Erythroblast (primary cell): ENCODE measurements around the gene DNAJC1.

ENCODE experiments used
- GATA1 ChIP-seq: IDR thresholded peaks from 2 replicates; pipeline ENCODE4 v1.6.1; 2011; ENCODE audit warnings: low read depth, mild to moderate bottlenecking, control low read depth, low read length, moderate library complexity
- POLR2A ChIP-seq: IDR thresholded peaks from 2 replicates; pipeline ENCODE4 v1.6.1; 2011; ENCODE audit warnings: mild to moderate bottlenecking, low read length

DNA sequence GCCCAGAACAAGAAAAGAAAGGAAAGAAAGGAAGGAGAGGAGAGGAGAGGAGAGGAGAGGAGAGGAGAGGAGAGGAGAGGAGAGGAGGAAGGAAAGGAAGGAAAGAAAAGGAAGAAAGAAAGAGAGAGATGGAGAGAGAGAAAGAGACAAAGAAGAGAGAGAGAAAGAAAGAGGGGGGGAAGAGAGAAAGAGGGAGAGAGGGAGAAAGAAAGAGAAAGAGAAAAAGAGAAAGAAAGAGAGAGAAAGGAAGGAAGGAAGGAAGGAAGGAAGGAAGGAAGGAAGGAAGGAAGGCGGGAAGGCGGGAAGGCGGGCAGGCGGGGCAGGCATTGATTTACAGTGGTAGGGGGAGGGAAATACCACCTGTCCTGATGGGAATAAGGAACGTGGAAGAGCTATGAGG, 92.7 kb downstream of the DNAJC1 start:
- no peak for TF ChIP-seq POLR2A
- TF ChIP-seq GATA1: no peak
